Pons (tissue), 1 donor: Measurements from ENCODE around the gene ZNF384.

Experiments
- DNase-seq: peaks from one replicate; pipeline ENCODE4 v3.0.0-alpha.2; 2016; ENCODE audit warnings: low spot score

The ZNF384 gene

GRCh38 chr12:6620885-6621274, 68.3 kb downstream of the ZNF384 start:
- DNase-seq: no peak

GRCh38 chr12:6620137-6620884, 68.9 kb downstream of the ZNF384 start:
- no peak for DNase-seq

- DNase-seq: no peak
These were observed 70.5 kb downstream of the ZNF384 start for GRCh38 chr12:6618483-6619225.
